Spinal cord (tissue), 10 donors: ENCODE results near the gene TST. TPM values are rescaled to one million over a fixed set of nuclear protein-coding genes. Genes with fewer than 3 reads are reported as not detected.
"Not testable (repeated sequence)": the region's sequence is repeated elsewhere in the genome, so short reads cannot be mapped to it uniquely, and the experiment has no call there.

Experiments
- DNase-seq, 6 donors: peaks; one replicate each; pipeline versions ENCODE4 v3.0.0 to v3.0.0-alpha.2; 2013 to 2015; ENCODE audit warnings: low spot score in 6 of 6, low read depth in 4 of 6
- H3K27ac ChIP-seq: one replicate; pipeline ENCODE4 v1.5.1; 2013; ENCODE audit warnings: low read depth, low read length, control low read depth
- H3K27me3 ChIP-seq: one replicate; pipeline ENCODE4 v1.6.1; 2013; ENCODE audit warnings: low read length; ENCODE audit not compliant: control insufficient read depth, insufficient read depth
- H3K36me3 ChIP-seq: one replicate; pipeline ENCODE4 v1.6.1; 2013; ENCODE audit warnings: low read length; ENCODE audit not compliant: control insufficient read depth, insufficient read depth
- H3K4me1 ChIP-seq: one replicate; pipeline ENCODE4 v1.6.1; 2013; ENCODE audit warnings: low read length; ENCODE audit not compliant: control insufficient read depth, insufficient read depth
- H3K4me3 ChIP-seq: one replicate; pipeline ENCODE4 v1.5.1; 2013; ENCODE audit warnings: low read depth, low read length, control low read depth
- H3K9me3 ChIP-seq: one replicate; pipeline ENCODE4 v1.6.1; 2013; ENCODE audit warnings: low read length; ENCODE audit not compliant: control insufficient read depth, insufficient read depth
- WGBS: methylation state at CpG from one replicate; pipeline ENCODE4 v1.1.5; 2013; ENCODE audit warnings: missing lambda C conversion rate; ENCODE audit not compliant: insufficient coverage; 5-methylcytosine and 5-hydroxymethylcytosine counted together
- polyA plus RNA-seq, 2 donors: library from polyadenylated mRNA; unstranded; fragments of 120-200 nt; gene quantifications; one replicate each; pipeline ENCODE4 v1.2.1, GENCODE V29; 2013; ENCODE audit not compliant: insufficient read length in 2 of 2
- total RNA-seq, 2 donors: library from RNA; depleted of rRNA in 1 of 2; stranded (reverse); fragments of 120-200 nt in 1 of 2; fragments of >200 nt in 1 of 2; gene quantifications; one replicate each; pipeline versions ENCODE4 v1.2.3 to v1.2.4, GENCODE V29; 2013 to 2014
- donor health status: healthy.

TST gene
- total and polyA plus RNA-seq, 4 donors: 13.6 to 45.7 (median 21.2) TPM

- H3K27ac ChIP-seq: no peak overlapping the region
- no peaks in the 10 kb centered on the region for H3K36me3 ChIP-seq
- 73% methylated on average over 5 of the region's 6 CpGs for WGBS
- H3K4me1 ChIP-seq: no peaks in the 10 kb centered on the region
- H3K9me3 ChIP-seq: no peaks in the 10 kb centered on the region
- no peak overlapping the region for H3K4me3 ChIP-seq
- H3K27me3 ChIP-seq: no peaks in the 10 kb centered on the region
- no peak for DNase-seq
These were observed 28.0 kb downstream of the TST start for GRCh38 chr22:36991206-36991605.

GRCh38 chr22:36990457-36990856 is 28.8 kb downstream of the TST start:
- 77% methylated on average over 4 of the region's 6 CpGs for WGBS
- no peaks in the 10 kb centered on the region for H3K27me3 ChIP-seq

GRCh38 chr22:36989012-36989411 is 30.2 kb downstream of the TST start:
- 80% methylated on average over 2 of the region's 4 CpGs for WGBS
- not testable (repeated sequence) for H3K4me3 ChIP-seq, H3K4me1 ChIP-seq, H3K27ac ChIP-seq, H3K36me3 ChIP-seq, DNase-seq, H3K9me3 ChIP-seq, H3K27me3 ChIP-seq

More at GRCh38 chr22:36990457-36990856, 28.8 kb downstream of the TST start:
- no peaks in the 10 kb centered on the region for H3K36me3 ChIP-seq
- no peak for DNase-seq
- H3K9me3 ChIP-seq: no peaks in the 10 kb centered on the region
- no peak overlapping the region for H3K27ac ChIP-seq
- no peaks in the 10 kb centered on the region for H3K4me1 ChIP-seq
- no peak overlapping the region for H3K4me3 ChIP-seq

GRCh38 chr22:36988075-36988832 is 31.0 kb downstream of the TST start:
- no peaks in the 10 kb centered on the region for H3K4me1 ChIP-seq
- no peaks in the 10 kb centered on the region for H3K9me3 ChIP-seq
- H3K27ac ChIP-seq: no peak overlapping the region
- H3K36me3 ChIP-seq: no peaks in the 10 kb centered on the region
- H3K27me3 ChIP-seq: no peaks in the 10 kb centered on the region
- 78% methylated on average over 6 of the region's 12 CpGs for WGBS
- DNase-seq: no peak
- H3K4me3 ChIP-seq: no peak overlapping the region

GRCh38 chr22:36986242-36986821 is 32.9 kb downstream of the TST start:
- H3K27me3 ChIP-seq: no peaks in the 10 kb centered on the region
- no peaks in the 10 kb centered on the region for H3K36me3 ChIP-seq
- H3K27ac ChIP-seq: no peak overlapping the region
- H3K4me3 ChIP-seq: no peak overlapping the region
- 30% methylated on average over 2 of the region's 8 CpGs for WGBS
- no peaks in the 10 kb centered on the region for H3K9me3 ChIP-seq
- DNase-seq: peak in 1 of 6 donors; percentile 30
- no peaks in the 10 kb centered on the region for H3K4me1 ChIP-seq

- no peak for DNase-seq
These were observed 33.9 kb downstream of the TST start for GRCh38 chr22:36985211-36985889.

GRCh38 chr22:36982136-36982535 is 37.1 kb downstream of the TST start:
- Histone ChIP-seq H3K27me3 (no peaks in the 10 kb centered on the region), H3K4me3 (no peak overlapping the region), H3K27ac (no peak overlapping the region), H3K4me1 (peaks cover 14% of the 10 kb centered on the region), H3K36me3 (no peaks in the 10 kb centered on the region), H3K9me3 (no peaks in the 10 kb centered on the region)
- no CpG with 5 or more reads among the region's 5 CpGs for WGBS
- DNase-seq: no peak

More at GRCh38 chr22:36985211-36985889, 33.9 kb downstream of the TST start:
- Histone ChIP-seq H3K9me3 (no peaks in the 10 kb centered on the region), H3K4me1 (peaks cover 3% of the 10 kb centered on the region), H3K27me3 (no peaks in the 10 kb centered on the region), H3K4me3 (no peak overlapping the region), H3K36me3 (no peaks in the 10 kb centered on the region), H3K27ac (no peak overlapping the region)
- 94% methylated on average over 4 of the region's 10 CpGs for WGBS

GRCh38 chr22:36981247-36981775 is 37.9 kb downstream of the TST start:
- H3K9me3 ChIP-seq: no peaks in the 10 kb centered on the region
- H3K4me3 ChIP-seq: no peak overlapping the region
- H3K27me3 ChIP-seq: no peaks in the 10 kb centered on the region
- no peak overlapping the region for H3K27ac ChIP-seq
- H3K36me3 ChIP-seq: no peaks in the 10 kb centered on the region
- DNase-seq: no peak
- H3K4me1 ChIP-seq: peaks cover 14% of the 10 kb centered on the region
- 63% methylated on average over 8 of the region's 16 CpGs for WGBS

- Histone ChIP-seq H3K27ac (no peak overlapping the region), H3K4me3 (no peak overlapping the region), H3K27me3 (no peaks in the 10 kb centered on the region), H3K36me3 (no peaks in the 10 kb centered on the region), H3K4me1 (peaks cover 14% of the 10 kb centered on the region), H3K9me3 (no peaks in the 10 kb centered on the region)
- 96% methylated on average over 7 of the region's 13 CpGs for WGBS
- DNase-seq: no peak
These were observed 40.0 kb downstream of the TST start for GRCh38 chr22:36979016-36979910.
